ENCODE results near the gene HIVEP2. TPM values are rescaled to one million over a fixed set of nuclear protein-coding genes. Genes with fewer than 3 reads are reported as not detected.

HIVEP2 gene
- total RNA-seq, 1 experiment from 2014 or later, result 10.3 TPM

- TF ChIP-seq TCF7L2 (IDR thresholded peaks at IDR 0.05; ENCODE audit: low read depth, low read length), result no peak
- no peak for TF ChIP-seq POLR2AphosphoS5 (IDR thresholded peaks at IDR 0.05; ENCODE audit: low read depth, low read length)
- TF ChIP-seq REST (IDR thresholded peaks at IDR 0.05; ENCODE audit: insufficient read depth in 1 of 2, low read depth in 2 of 2, low read length in 1 of 2), result no peak
- no peak for TF ChIP-seq SIN3A (IDR thresholded peaks at IDR 0.05; ENCODE audit: borderline replicate concordance, insufficient read depth, low read depth, low read length)
- TF ChIP-seq CTCF (IDR thresholded peaks at IDR 0.05), result no peak
- Histone ChIP-seq H3K27me3 (ENCODE audit: control insufficient read depth, insufficient read depth, low read length) (no peaks in the 10 kb centered on the region), H3K27ac (ENCODE audit: low read length) (no peak overlapping the region), H3K4me1 (ENCODE audit: control insufficient read depth, insufficient read depth, low read length) (peaks cover 14% of the 10 kb centered on the region), H3K4me3 (ENCODE audit: low read depth in 2 of 2, low read length in 2 of 2) (no peak overlapping the region), H3K9me3 (ENCODE audit: control insufficient read depth, insufficient read depth, low read depth, low read length) (no peaks in the 10 kb centered on the region), H3K36me3 (ENCODE audit: control insufficient read depth, insufficient read depth, low read length) (no peaks in the 10 kb centered on the region)
- POLR2A ChIA-PET, result no interaction called here
- CTCF ChIA-PET, result no interaction called here
- intact Hi-C loops (cut with micrococcal nuclease; ENCODE audit: unreplicated experiment), result no loop called here
- in situ Hi-C loops (cut with HindIII; ENCODE audit: low pct_unique_long_range_greater_than_20kb, low sequenced_read_pairs), result no loop called here
- DNase-seq (ENCODE audit: low read depth, low spot score) (no peak), ATAC-seq (no peak)
- no TSS peak for BruUV-seq (replicated peaks)
These were observed 128.9 kb downstream of the HIVEP2 start for GRCh38 chr6:142816031-142816430.

GRCh38 chr6:142811923-142812322, 133.1 kb downstream of the HIVEP2 start:
- DNase-seq (ENCODE audit: low read depth, low spot score) (no peak), ATAC-seq (no peak)
- POLR2A ChIA-PET, result no interaction called here
- Histone ChIP-seq H3K4me1 (ENCODE audit: control insufficient read depth, insufficient read depth, low read length) (no peaks in the 10 kb centered on the region), H3K27me3 (ENCODE audit: control insufficient read depth, insufficient read depth, low read length) (no peaks in the 10 kb centered on the region), H3K36me3 (ENCODE audit: control insufficient read depth, insufficient read depth, low read length) (no peaks in the 10 kb centered on the region), H3K27ac (ENCODE audit: low read length) (no peak overlapping the region), H3K4me3 (ENCODE audit: low read depth in 2 of 2, low read length in 2 of 2) (no peak overlapping the region), H3K9me3 (ENCODE audit: control insufficient read depth, insufficient read depth, low read depth, low read length) (no peaks in the 10 kb centered on the region)
- TF ChIP-seq REST (IDR thresholded peaks at IDR 0.05; ENCODE audit: insufficient read depth in 1 of 2, low read depth in 2 of 2, low read length in 1 of 2) (no peak), SIN3A (IDR thresholded peaks at IDR 0.05; ENCODE audit: borderline replicate concordance, insufficient read depth, low read depth, low read length) (no peak)
- BruUV-seq (replicated peaks), result no TSS peak
- in situ Hi-C loops (cut with HindIII; ENCODE audit: low pct_unique_long_range_greater_than_20kb, low sequenced_read_pairs) (no loop called here), intact Hi-C loops (cut with micrococcal nuclease; ENCODE audit: unreplicated experiment) (no loop called here)
- CTCF ChIA-PET, result no interaction called here

All from Panc1 (cell line).